ENCODE results near the gene ABCA6.

Gene ABCA6

GRCh38 chr17:69045646-69046045 is 96.0 kb downstream of the ABCA6 start:
- no peak for FAIRE-seq

GRCh38 chr17:69044371-69044770 is 97.3 kb downstream of the ABCA6 start:
- FAIRE-seq, result no peak

GRCh38 chr17:69043098-69043734 is 98.5 kb downstream of the ABCA6 start:
- FAIRE-seq, result no peak

- no peak for FAIRE-seq
Measured at GRCh38 chr17:69042308-69042707, 99.4 kb downstream of the ABCA6 start.

- no peak for FAIRE-seq
Measured at GRCh38 chr17:69031839-69032238, 109.9 kb downstream of the ABCA6 start.

- no peak for FAIRE-seq
Measured at GRCh38 chr17:69030169-69030568, 111.5 kb downstream of the ABCA6 start.
